HEK293T (cell line): ENCODE results near the gene SRBD1.

Experiments used
- CTCF ChIA-PET: fragments of 350-600 bp; formaldehyde crosslinking; extraction: SDS; loops from one replicate; lab custom pipeline; 2021; ENCODE audit warnings: antibody characterized with exemption, inconsistent platforms; lab: Yijun Ruan, JAX
- POLR2A ChIA-PET: fragments of 350-600 bp; formaldehyde crosslinking; extraction: SDS; loops from one replicate; lab custom pipeline; 2020; ENCODE audit warnings: antibody characterized with exemption, inconsistent platforms; lab: Yijun Ruan, JAX
- DNase-seq: peaks from one replicate; pipeline ENCODE4 v3.0.0; 2012; ENCODE audit warnings: mixed read lengths; ENCODE audit errors: extremely low spot score
- ARNT ChIP-seq: fragments of 450-650 bp; IDR thresholded peaks from 2 replicates; pipeline ENCODE4 v1.6.1; 2017; ENCODE audit warnings: mild to moderate bottlenecking
- BHLHE40 ChIP-seq: fragments of 450-650 bp; IDR thresholded peaks from 2 replicates; pipeline ENCODE4 v1.6.1; 2016; ENCODE audit warnings: mild to moderate bottlenecking, moderate library complexity, borderline replicate concordance
- CTBP1 ChIP-seq: fragments of 450-650 bp; IDR thresholded peaks from 2 replicates; pipeline ENCODE4 v1.6.1; 2016; ENCODE audit warnings: borderline replicate concordance
- ELF4 ChIP-seq: fragments of 450-650 bp; IDR thresholded peaks from 2 replicates; pipeline ENCODE4 v1.6.1; 2017; ENCODE audit warnings: antibody characterized with exemption
- FOXA1 ChIP-seq: fragments of 450-650 bp; IDR thresholded peaks from 2 replicates; pipeline ENCODE4 v1.6.1; 2016; ENCODE audit warnings: mild to moderate bottlenecking
- FOXK2 ChIP-seq: fragments of 450-650 bp; IDR thresholded peaks from 2 replicates; pipeline ENCODE4 v1.6.1; 2016; ENCODE audit warnings: mild to moderate bottlenecking
- FOXM1 ChIP-seq: fragments of 450-650 bp; IDR thresholded peaks from 2 replicates; pipeline ENCODE4 v1.6.1; 2017; ENCODE audit warnings: mild to moderate bottlenecking, borderline replicate concordance
- HDGF ChIP-seq: fragments of 450-650 bp; IDR thresholded peaks from 2 replicates; pipeline ENCODE4 v1.6.1; 2017; ENCODE audit warnings: antibody characterized with exemption, borderline replicate concordance
- L3MBTL2 ChIP-seq: fragments of 450-650 bp; conservative IDR thresholded peaks from 2 replicates; pipeline ENCODE4 v1.6.1; 2016; ENCODE audit warnings: mild to moderate bottlenecking
- LEF1 ChIP-seq: fragments of 450-650 bp; IDR thresholded peaks from 2 replicates; pipeline ENCODE4 v1.6.1; 2017; ENCODE audit warnings: mild to moderate bottlenecking, borderline replicate concordance
- NFRKB ChIP-seq: fragments of 450-650 bp; IDR thresholded peaks from 2 replicates; pipeline ENCODE4 v1.6.1; 2016; ENCODE audit warnings: mild to moderate bottlenecking, moderate library complexity
- PKNOX1 ChIP-seq: fragments of 450-650 bp; IDR thresholded peaks from 2 replicates; pipeline ENCODE4 v1.6.1; 2016
- SP1 ChIP-seq: fragments of 450-650 bp; IDR thresholded peaks from 2 replicates; pipeline ENCODE4 v1.6.1; 2017
- SUZ12 ChIP-seq: fragments of 450-650 bp; IDR thresholded peaks from 2 replicates; pipeline ENCODE4 v1.6.1; 2016; ENCODE audit warnings: mild to moderate bottlenecking
- TARDBP ChIP-seq: fragments of 450-650 bp; IDR thresholded peaks from 2 replicates; pipeline ENCODE4 v1.6.1; 2016
- ZNF384 ChIP-seq: fragments of 450-650 bp; IDR thresholded peaks from 2 replicates; pipeline ENCODE4 v1.6.1; 2016

Gene SRBD1

GRCh38 chr2:45442026-45442425, 169.0 kb downstream of the SRBD1 start:
- TF ChIP-seq L3MBTL2 (no peak), SUZ12 (no peak), FOXM1 (no peak), CTBP1 (no peak), NFRKB (no peak), SP1 (no peak), LEF1 (no peak), FOXK2 (no peak)
- no peak for DNase-seq
- ChIA-PET CTCF (no interaction called here), POLR2A (no interaction called here)

- CTCF ChIA-PET: no interaction called here
- no peak for DNase-seq
- no peak for TF ChIP-seq ELF4
- no peak for TF ChIP-seq SP1
- no peak for TF ChIP-seq FOXK2
- TF ChIP-seq BHLHE40: no peak
- no peak for TF ChIP-seq PKNOX1
- no peak for TF ChIP-seq SUZ12
- TF ChIP-seq LEF1: no peak
- TF ChIP-seq FOXA1: no peak
- TF ChIP-seq L3MBTL2: no peak
- TF ChIP-seq NFRKB: no peak
- no peak for TF ChIP-seq TARDBP
- no peak for TF ChIP-seq HDGF
- no peak for TF ChIP-seq CTBP1
- TF ChIP-seq FOXM1: no peak
- no peak for TF ChIP-seq ZNF384
- TF ChIP-seq ARNT: no peak
- POLR2A ChIA-PET: no interaction called here
These were observed 169.5 kb downstream of the SRBD1 start for GRCh38 chr2:45441571-45441970.

GRCh38 chr2:45439788-45440773, 171.0 kb downstream of the SRBD1 start:
- no peak for DNase-seq
- POLR2A ChIA-PET: no interaction called here
- TF ChIP-seq ZNF384 (no peak), PKNOX1 (0 out of 2 replicates have a peak, but pooled peaks have one; percentile 2), LEF1 (no peak)
- CTCF ChIA-PET: interaction anchor here (0.9 kb wide), 1 partner anchor 16 kb away, joined by 3 read pairs; no protein-coding TSS in a partner anchor

DNA sequence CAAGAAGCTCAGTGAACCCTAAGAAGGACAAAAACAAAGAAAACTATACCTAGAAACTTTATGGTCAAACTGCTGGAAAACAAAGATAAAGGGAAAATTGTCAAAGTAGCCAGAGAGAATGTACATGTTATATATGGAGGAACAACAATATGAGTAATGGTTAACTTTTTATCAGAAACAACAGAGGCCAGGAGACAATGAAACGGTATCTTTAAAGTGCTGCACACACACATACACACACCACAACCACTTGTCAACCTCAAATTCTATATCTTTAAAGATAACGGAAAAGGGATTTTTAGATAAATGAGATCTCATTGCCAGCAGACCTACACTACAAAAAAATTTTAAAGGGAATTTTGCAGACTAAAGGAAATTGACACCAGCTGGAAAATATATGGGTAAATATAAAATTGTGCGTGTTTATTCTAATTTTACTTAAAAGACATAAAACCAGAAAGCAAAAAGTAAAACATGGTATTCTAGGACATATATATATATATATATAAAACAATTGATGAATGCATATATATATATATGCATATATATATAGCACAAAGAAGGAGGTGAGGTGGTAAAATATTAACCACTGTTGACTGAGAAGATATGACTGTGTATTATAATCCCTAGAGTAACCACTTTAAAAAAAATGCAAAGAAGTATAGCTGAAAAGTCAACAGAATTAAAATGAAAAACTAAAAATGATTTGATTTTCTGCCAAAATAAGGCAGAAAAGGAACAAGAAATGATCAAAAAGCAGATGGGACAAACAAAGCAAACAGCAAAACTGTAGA, 172.0 kb downstream of the SRBD1 start:
- DNase-seq: no peak
- CTCF ChIA-PET: interaction anchor here (0.9 kb wide), 1 partner anchor 17 kb away, joined by 3 read pairs; no protein-coding TSS in a partner anchor
- POLR2A ChIA-PET: no interaction called here
- TF ChIP-seq PKNOX1 (no peak), LEF1 (no peak), HDGF (no peak), FOXA1 (no peak), ARNT (no peak), BHLHE40 (no peak), FOXK2 (no peak), FOXM1 (no peak), ELF4 (no peak), L3MBTL2 (no peak), CTBP1 (no peak), SUZ12 (no peak), NFRKB (no peak), TARDBP (no peak), ZNF384 (no peak), SP1 (no peak)

- CTCF ChIA-PET: no interaction called here
- POLR2A ChIA-PET: no interaction called here
- TF ChIP-seq L3MBTL2 (no peak), FOXA1 (no peak), PKNOX1 (no peak), SUZ12 (no peak), ZNF384 (no peak), ELF4 (no peak), LEF1 (no peak), FOXK2 (no peak)
- DNase-seq: no peak
These were observed 174.6 kb downstream of the SRBD1 start for GRCh38 chr2:45436456-45436855.
